ENCODE results near the gene CCNJ.

CCNJ gene

DNA sequence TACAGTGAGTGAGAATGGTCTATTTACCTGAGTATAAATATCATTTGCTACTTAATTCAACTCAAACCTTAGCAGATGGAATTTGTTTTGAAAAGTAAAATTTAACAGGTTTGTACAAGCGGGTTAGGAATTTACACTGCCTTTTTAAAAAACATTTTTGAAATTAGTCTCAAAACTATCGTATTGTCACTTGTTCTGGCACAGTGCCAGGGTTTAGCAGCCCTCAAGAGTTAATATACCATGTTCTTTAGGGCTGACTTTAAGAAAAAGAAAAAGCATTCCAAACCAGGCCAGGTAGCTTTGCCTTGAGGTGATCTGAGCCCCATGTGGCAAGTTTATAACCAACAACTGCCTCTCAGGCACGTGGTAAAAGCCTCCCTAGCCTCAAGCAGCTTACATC is 17.8 kb downstream of the CCNJ start:
- no peak for DNase-seq

DNA sequence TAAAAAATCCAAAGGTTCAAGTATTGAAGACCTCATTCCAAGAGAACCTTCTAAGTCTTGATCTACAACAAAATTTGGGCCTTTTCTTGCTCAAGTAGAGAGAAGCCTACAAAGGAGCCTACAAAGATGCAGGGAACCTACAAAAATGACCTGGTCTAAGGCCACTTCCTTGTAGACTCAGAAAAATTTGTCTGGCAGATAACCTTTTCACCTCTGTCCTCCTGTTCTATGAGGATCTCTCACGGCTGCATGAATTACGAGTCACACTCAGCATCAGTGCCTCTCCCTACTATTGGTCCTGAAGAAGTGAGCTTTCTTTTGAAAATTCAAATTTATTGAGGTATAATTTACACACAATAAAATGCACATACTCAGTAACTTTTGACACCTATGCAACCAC is 29.3 kb downstream of the CCNJ start:
- DNase-seq, result no peak

DNA sequence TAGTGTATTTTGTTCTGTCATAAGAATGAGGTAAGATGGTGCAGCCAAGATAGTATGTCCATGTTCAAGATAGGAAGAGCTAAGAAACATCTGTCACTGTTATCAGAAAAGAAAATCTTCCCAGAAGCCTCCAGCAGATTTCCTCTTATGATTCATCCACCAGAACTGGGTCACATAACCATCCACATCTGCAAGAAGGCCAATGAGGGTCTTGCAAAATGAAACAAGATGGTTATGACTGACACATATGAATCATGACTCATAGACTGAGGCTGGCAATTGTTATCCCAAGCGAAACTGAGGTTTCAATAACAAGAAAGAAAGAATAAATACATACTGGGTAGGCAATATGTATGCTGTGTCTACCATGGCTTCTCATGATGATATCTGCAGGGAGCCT is 30.3 kb downstream of the CCNJ start:
- no peak for DNase-seq

DNA sequence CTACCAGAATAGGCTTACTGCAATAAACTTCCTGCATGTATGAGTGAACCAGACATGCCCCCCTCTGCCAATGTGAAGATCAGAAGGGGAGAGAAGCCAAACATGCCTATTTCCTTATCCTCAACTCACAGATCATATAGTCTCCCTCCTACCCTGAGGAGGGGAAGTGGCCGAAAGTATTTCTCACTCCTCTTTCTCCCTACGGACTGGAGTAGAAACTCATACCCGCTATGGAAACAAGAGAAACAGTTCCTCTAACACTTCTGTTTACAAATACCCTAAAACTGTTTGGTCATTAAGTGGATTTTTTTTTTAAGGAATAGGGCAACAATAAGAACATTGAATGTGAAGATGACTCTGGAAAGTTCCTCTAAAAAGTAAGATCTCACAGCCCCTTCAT is 31.4 kb downstream of the CCNJ start:
- no peak for DNase-seq

DNA sequence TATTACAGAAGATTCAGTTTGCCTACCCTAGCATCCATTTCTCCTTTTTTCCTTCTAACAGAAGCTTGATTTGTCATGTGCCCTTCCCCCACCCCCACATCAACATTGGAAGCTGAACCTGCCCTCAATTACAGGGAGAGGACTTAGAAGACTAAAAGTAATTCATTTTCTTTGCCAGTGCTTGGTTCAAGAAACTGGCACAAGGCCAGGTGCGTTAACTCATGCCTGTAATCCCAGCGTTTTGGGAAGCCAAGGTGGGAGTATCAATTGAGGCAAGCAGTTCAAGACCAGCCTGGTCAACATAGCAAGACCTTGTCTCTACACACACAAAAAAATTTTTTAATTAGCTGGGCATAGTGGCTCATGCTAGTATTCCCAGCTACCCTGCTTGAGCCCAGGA is 32.6 kb downstream of the CCNJ start:
- DNase-seq, result no peak

DNA sequence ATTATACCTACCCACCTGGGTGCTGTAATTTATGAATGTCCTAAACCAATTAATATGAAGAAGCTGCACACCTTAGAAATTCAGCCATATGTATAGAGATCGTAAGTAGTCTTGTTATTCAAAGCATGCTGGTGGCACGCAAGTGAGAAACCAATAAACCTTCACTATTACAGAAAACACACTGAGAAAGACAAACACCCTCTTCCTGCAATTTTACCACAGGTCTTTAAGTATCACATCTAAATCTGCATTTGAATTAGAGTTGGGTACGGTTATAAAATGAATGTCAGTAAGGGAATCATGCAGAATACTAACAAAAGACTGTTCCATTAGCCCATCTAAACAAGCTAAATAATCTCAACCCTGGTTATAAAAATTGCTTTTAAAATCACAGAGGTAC is 33.8 kb downstream of the CCNJ start:
- no peak for DNase-seq

DNA sequence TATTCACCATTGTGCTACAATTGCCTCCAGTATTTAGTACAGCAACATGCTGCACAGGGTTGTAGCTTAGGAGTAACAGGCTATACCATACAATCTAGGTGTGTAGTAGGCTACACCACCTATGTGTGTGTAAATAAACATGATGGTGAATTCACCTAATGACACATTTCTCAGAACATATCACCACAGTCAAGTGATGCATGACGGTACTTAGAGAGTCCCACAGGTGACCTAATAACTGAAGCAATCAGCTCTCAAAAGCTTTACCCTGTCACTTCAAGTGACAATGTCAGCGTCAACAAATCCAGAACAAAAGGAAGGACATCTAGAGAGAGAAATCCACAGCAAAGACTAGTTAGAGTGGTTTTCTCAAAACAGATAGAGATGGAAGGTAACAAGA is 38.8 kb downstream of the CCNJ start:
- no peak for DNase-seq

DNA sequence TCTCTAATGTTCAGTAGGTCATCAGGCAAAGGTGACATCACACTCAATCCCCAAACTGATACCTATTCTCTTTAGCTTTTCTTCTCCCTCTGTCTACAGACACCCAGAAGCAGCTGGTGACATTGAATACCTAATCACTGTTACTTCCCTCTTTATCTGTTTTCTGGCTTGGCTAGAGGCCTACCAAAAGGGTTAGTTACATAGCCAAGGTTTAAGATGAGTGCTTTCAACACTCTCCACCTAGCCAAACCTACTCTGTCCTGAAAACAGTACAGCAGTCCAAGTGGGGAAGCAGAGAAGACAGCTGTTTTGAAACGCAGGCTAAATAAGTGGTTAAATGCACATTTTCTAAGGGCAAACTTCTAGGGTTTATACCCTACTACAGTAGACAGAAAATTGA is 39.4 kb downstream of the CCNJ start:
- DNase-seq, result no peak

DNA sequence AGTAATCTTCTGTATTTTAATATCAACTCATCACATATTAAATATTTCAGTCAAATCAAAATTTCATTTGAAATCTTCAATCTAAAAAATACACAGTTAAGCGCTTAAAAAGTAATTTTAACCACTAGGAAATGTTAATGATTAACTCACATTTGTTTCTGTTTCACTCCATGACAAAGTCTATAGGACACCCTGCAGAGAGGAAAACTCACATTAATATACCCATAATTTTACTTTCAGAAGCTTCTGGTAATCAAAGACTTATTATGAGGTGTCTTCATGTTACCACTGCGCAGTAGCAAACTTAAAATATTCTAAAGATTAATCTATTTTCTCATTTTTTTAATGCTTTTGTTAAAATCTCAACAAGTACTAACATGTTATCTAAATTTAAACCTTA is 45.7 kb downstream of the CCNJ start:
- no peak for DNase-seq

DNA sequence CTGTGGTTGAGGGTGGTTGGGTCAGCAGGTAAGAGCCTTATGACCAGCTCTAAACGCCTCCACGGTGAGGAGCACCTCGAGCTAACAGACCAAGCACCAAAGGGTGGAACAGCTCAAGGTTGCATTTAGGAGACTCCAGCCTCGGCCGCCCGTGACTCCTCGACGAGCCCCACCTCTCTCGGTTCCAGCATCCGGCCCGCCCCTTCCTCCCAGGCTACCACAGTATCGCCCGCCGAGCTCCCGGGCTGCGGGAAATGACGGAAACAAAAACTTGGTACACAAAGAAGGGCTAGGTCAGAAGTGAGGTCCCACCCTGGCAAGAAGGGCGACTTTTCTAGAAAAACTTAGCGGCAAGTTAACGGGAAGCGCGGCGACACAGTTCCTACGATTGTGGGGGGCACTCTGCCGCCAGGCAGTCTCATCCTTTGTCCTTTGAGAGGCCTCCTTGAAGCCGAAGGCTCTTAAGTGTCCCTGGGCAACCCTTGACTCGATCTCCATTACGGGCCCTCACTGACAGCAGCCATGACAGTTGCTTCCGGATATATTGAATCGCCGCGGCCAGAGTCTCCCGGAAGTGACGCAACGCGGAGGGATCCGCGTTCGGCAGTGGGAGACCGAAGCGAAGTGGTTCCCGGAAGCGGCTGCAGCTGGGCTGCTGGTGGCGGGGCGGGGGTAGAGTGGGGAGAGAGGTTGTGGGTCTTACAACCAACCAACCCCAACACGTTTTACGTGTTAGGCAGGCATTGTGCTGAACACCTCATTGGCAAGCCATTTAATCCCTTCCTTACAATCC is 46.5 kb downstream of the CCNJ start:
- DNase-seq, result peak; percentile 84

DNA sequence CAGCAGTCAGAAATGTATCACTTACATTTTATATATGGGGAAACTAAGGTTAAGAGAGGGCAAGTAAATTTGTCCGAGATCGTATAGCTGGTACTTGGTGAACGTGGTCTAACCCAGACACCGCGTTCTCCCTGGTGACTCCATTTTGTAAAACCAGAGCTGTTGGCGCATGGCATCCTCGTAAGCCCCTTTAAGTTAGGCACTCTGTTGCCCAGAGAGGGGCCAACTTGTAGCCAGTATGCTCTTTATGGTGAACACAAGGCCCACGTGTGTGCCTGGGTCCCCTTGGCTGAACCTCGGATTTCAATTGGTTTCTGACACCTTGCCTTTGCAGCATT is 47.0 kb downstream of the CCNJ start:
- DNase-seq, result no peak

DNA sequence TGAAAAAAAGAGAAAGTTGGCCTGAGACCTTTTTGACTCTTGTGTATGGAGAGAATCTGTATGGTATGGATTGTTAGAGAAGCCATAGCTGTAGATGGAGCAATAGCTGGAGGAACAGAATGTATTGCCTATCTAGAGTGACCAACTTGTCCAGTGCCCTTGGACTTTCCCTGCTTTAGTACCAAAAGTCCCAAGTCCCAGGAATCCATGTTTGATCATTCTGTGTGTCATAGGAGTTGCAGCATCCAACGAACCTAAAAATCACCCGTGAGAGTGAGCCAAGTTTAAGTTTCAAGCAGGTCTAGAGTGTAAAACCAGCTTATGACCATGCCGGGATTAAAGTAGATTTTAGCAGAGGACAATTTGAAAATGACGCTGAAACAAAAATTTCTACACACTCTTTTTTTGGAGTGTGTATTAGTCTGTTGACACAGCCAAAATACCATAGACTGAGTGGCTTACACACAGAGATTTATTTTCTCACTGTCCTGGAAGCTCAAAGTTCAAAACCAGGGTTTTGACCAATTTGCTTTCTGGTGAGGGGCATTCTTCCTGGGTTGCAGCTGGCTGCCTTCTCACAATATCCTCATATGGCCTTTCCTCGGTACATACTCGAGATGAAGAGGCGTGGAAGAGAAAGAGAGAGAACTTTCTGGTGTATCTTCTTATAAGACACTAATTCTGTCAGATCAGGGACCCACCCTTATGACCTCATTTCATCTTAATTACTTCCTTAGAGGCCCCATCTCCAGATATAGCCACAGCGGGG is 49.8 kb downstream of the CCNJ start:
- no peak for DNase-seq

DNA sequence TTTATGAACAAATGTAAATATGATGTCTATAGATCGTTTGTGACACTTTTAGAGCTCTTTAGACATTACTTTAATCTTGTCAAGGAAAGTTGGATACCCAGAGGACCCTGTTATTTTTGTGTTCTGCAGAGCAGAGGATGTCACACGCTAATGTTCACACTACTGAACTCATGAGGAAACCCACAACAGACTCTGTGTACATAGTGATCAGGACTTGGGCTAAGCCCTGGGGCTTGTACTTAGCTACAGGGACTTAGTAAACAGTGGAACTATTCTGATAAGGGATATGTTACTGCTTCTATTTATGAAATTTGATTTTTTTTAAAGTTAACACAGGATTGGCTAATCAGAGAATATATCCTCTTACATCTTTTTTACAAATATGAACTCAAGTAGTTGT is 50.6 kb downstream of the CCNJ start:
- DNase-seq, result no peak

DNA sequence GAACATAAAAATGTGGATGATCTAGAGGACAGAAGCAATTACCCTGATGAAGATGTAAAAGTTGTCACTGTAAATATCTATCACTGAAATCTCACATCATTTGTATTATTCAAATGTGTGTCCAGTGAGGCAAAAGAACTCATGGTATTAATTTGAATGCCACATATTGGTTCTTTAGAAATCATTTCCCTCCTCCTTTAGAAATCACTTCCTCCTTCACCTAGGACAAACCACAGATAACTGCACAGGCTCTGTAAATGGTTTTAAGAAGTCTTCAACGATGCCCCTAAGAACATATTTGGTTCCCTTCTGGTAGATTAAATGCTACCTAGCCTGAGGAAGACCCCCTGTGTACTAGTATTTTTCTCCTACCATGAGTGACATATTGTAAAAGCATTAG is 53.6 kb downstream of the CCNJ start:
- DNase-seq, result no peak

DNA sequence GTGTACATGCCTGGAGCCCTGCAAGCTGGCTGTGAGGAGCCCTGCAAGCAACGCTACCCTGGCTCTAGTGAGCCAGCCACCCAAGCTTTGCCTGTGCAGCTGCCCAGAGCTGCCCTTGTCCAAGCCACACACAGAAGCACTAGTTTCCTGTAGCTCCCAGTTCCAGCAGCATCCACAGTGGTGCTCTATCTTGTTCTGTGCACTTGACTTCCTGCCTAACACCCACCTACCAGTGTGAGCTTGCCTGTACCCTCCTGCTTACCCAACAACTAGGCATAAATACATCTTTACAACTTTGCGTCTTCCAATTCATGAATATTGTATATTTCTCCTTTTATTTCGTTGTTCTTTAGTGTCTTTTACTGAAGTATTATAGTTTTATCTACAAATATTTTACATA is 54.5 kb downstream of the CCNJ start:
- no peak for DNase-seq

DNA sequence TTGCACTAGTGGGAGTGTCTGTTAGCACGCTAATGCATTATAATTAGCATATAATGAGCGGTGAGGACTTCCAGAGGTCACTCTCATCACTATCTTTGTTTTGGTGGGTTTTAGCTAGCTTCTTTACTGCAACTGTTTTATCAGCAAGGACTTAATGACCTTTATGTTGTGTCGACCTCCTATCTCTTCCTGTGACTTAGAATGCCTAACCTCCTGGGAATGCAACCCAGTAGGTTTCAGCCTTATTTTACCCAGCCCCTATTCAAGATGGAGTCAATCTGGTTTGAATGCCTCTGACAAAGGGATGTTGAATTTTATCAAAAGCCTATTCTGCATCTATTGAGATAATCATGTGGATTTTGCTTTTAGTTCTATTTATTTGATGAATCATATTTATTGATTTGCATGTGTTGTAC is 64.2 kb downstream of the CCNJ start:
- DNase-seq, result no peak
